GM12878 (cell line): ENCODE measurements around the gene PIRT.

Source experiments
- ATF7 ChIP-seq: fragments of 450-650 bp; IDR thresholded peaks from 2 replicates; pipeline ENCODE4 v1.6.1; 2016; ENCODE audit warnings: low read depth, mild to moderate bottlenecking
- CEBPB ChIP-seq, 2 experiments: fragments of 150-350 bp in 1 of 2; IDR thresholded peaks; 2 replicates each; pipeline ENCODE4 v1.6.1; 2012 to 2014; ENCODE audit warnings: low read depth in 2 of 2, low read length in 2 of 2, borderline replicate concordance in 1 of 2, inconsistent platforms in 1 of 2
- CTCF ChIP-seq, 3 experiments: IDR thresholded peaks in 2 of 3; conservative IDR thresholded peaks in 1 of 3; 2 replicates each; pipeline ENCODE4 v1.5.1; 2011; ENCODE audit warnings: low read depth in 3 of 3, low read length in 3 of 3, mild to moderate bottlenecking in 3 of 3, control low read depth in 2 of 3, moderate library complexity in 2 of 3, inconsistent platforms in 1 of 3, mixed read lengths in 1 of 3; ENCODE audit not compliant: control insufficient read depth in 2 of 3, insufficient read depth in 1 of 3; ENCODE audit errors: extremely low read depth in 1 of 3
- EP300 ChIP-seq, 2 experiments: fragments of 150-350 bp in 1 of 2; IDR thresholded peaks; 2 replicates each; pipeline ENCODE4 v1.6.1; 2011 to 2012; ENCODE audit warnings: low read depth in 2 of 2, low read length in 2 of 2, borderline replicate concordance in 1 of 2, improper control_type of control experiment in 1 of 2, inconsistent platforms in 1 of 2; ENCODE audit not compliant: control insufficient read depth in 1 of 2
- YY1 ChIP-seq: IDR thresholded peaks from 2 replicates; pipeline ENCODE4 v1.6.1; 2011; ENCODE audit warnings: low read depth, mild to moderate bottlenecking, low read length

GRCh38 chr17:10842658-10843057 is 4.8 kb upstream of the PIRT start:
- TF ChIP-seq CEBPB (IDR thresholded peaks at IDR 0.05; ENCODE audit: borderline replicate concordance in 1 of 2, low read depth in 2 of 2, low read length in 2 of 2) = no peak
- TF ChIP-seq CTCF (IDR thresholded peaks at IDR 0.05 in 2 of 3, conservative IDR thresholded peaks at IDR 0.05 in 1 of 3; ENCODE audit: control insufficient read depth in 2 of 3, extremely low read depth in 1 of 3, insufficient read depth in 1 of 3, low read depth in 3 of 3, low read length in 3 of 3) = no peak
- TF ChIP-seq EP300 (IDR thresholded peaks at IDR 0.05; ENCODE audit: borderline replicate concordance in 1 of 2, control insufficient read depth in 1 of 2, low read depth in 2 of 2, low read length in 2 of 2) = no peak
- no peak for TF ChIP-seq ATF7
- TF ChIP-seq YY1 = no peak
